T-cell (primary cell): Measurements from ENCODE around the gene ACMSD. TPM values are rescaled to one million over a fixed set of nuclear protein-coding genes. Genes with fewer than 3 reads are reported as not detected.
A peak's percentile ranks its signal among the peaks of the same experiment; 100 is the strongest.

Experiments used
- ATAC-seq, 4 experiments: fragments of 200-7000 bp in 3 of 4; fragments of 150-1000 bp in 1 of 4; cut with Tn5 transposase; replicated peaks in 1 of 4; 1 replicate in 3 of 4; 2 replicates in 1 of 4; pipeline ENCODE4 v1.10.0; 2021; ENCODE audit warnings: moderate library complexity in 3 of 4, mild to moderate bottlenecking in 2 of 4, moderate number of reproducible peaks in 1 of 4
- CTCF ChIA-PET, 2 donors: fragments of 300-600 bp; sonication (Branson Sonifier 250); formaldehyde crosslinking; loops; one replicate each; lab custom pipeline; 2022; ENCODE audit warnings: antibody characterized with exemption in 2 of 2; lab: Charles Lee
- POLR2A ChIA-PET, 2 donors: fragments of 300-600 bp; sonication (Branson Sonifier 250); formaldehyde crosslinking; loops; one replicate each; lab custom pipeline; 2022; ENCODE audit warnings: antibody characterized with exemption in 2 of 2; lab: Charles Lee
- DNase-seq, 35 experiments: peaks; one replicate each; pipeline versions ENCODE4 v3.0.0 to v3.0.0-alpha.2; 2013 to 2023
- H3K27ac ChIP-seq: one replicate; pipeline ENCODE4 v1.5.1; 2013; ENCODE audit warnings: low read length
- H3K27me3 ChIP-seq, 2 experiments: replicated peaks in 1 of 2; 1 replicate in 1 of 2; 2 replicates in 1 of 2; pipeline versions ENCODE4 v1.6.1 to v1.7.0; 2013; ENCODE audit warnings: low read length in 1 of 2, mixed read lengths in 1 of 2; ENCODE audit not compliant: control insufficient read depth in 2 of 2, insufficient read depth in 2 of 2; ENCODE audit errors: extremely low read depth in 1 of 2
- H3K36me3 ChIP-seq, 2 donors: 1 replicate in 1 of 2; 2 replicates in 1 of 2; pipeline versions ENCODE4 v1.6.1 to v1.7.0; 2013; ENCODE audit warnings: low read length in 1 of 2; ENCODE audit not compliant: control insufficient read depth in 2 of 2, insufficient read depth in 1 of 2; ENCODE audit errors: extremely low read depth in 1 of 2
- H3K4me1 ChIP-seq, 2 experiments: 1 replicate in 1 of 2; 2 replicates in 1 of 2; pipeline versions ENCODE4 v1.6.1 to v1.7.0; 2013; ENCODE audit warnings: low read length in 2 of 2, mixed read lengths in 1 of 2; ENCODE audit not compliant: insufficient read depth in 2 of 2, control insufficient read depth in 1 of 2; ENCODE audit errors: extremely low read depth in 1 of 2
- H3K4me3 ChIP-seq, 2 donors: 1 replicate in 1 of 2; 2 replicates in 1 of 2; pipeline versions ENCODE4 v1.5.1 to v1.7.0; 2013; ENCODE audit warnings: mild to moderate bottlenecking in 2 of 2, low read length in 1 of 2, moderate library complexity in 1 of 2; ENCODE audit not compliant: control insufficient read depth in 1 of 2; ENCODE audit errors: extremely low read depth in 1 of 2
- H3K9me3 ChIP-seq: 2 replicates; pipeline ENCODE4 v1.7.0; 2013
- H3K27ac Mint-ChIP-seq, 2 donors: one replicate each; pipeline ENCODE4 v1.8.0; 2020 to 2021; ENCODE audit warnings: mild to moderate bottlenecking in 2 of 2, mixed read lengths in 2 of 2
- H3K27me3 Mint-ChIP-seq, 2 donors: one replicate each; pipeline ENCODE4 v1.8.0; 2021 to 2022; ENCODE audit warnings: mixed read lengths in 2 of 2
- H3K36me3 Mint-ChIP-seq: one replicate; pipeline ENCODE4 v1.8.0; 2021; ENCODE audit warnings: mixed read lengths
- H3K4me1 Mint-ChIP-seq, 3 donors: one replicate each; pipeline ENCODE4 v1.8.0; 2020 to 2022; ENCODE audit warnings: mixed read lengths in 3 of 3, mild to moderate bottlenecking in 1 of 3
- H3K4me3 Mint-ChIP-seq, 3 donors: one replicate each; pipeline ENCODE4 v1.8.0; 2020 to 2022; ENCODE audit warnings: mild to moderate bottlenecking in 3 of 3, mixed read lengths in 3 of 3, moderate library complexity in 3 of 3
- H3K9me3 Mint-ChIP-seq, 3 donors: one replicate each; pipeline ENCODE4 v1.8.0; 2020 to 2022; ENCODE audit warnings: mixed read lengths in 3 of 3
- WGBS: methylation state at CpG from one replicate; pipeline ENCODE4 v1.1.5; 2013; ENCODE audit warnings: missing lambda C conversion rate; ENCODE audit not compliant: insufficient coverage; 5-methylcytosine and 5-hydroxymethylcytosine counted together
- total RNA-seq, 35 experiments: library from RNA in 6 of 35; stranded (reverse) in 6 of 35; fragments of 120-200 nt in 1 of 35; gene quantifications; one replicate each; pipeline versions ENCODE4 v1.2.1 to v1.2.4 and lab custom pipeline; 2013 to 2026

ACMSD gene
- total RNA-seq, 5 donors from 2014 or later (not counting 1 experiment from before 2014, with no cell fraction given) = 0.20 TPM; not detected in 4

DNA sequence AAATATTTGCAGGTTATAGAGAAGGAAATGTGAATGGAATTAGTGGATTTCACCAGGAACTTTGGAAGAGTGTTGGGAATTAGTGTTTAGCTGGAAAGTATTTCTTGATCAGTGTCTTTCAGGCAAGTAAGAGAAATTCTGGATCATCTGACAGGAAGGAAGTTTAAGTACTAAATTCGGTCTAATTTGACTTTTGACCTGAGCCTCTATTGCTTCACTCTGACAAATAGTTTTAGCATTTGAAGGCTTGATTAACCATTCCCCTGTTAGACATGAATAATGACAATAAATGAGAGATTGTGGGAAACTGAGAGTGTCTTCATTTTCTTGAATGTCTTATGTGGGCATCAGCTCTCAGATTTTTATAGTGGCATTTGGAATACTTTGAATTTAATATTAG, 96.2 kb downstream of the ACMSD start:
- peak overlapping the region in 1 of 3 donors; percentile 10 for H3K4me3 Mint-ChIP-seq
- CTCF ChIA-PET = interaction anchor here in 1 of 2 donors (0.5 to 1.2 kb wide), 2 partner anchors 17 to 771 kb away, joined by 3 to 4 read pairs; no protein-coding TSS in a partner anchor
- H3K36me3 Mint-ChIP-seq = peaks cover 32% of the 10 kb centered on the region
- no peaks in the 10 kb centered on the region for H3K27me3 ChIP-seq
- WGBS = no CpG with 5 or more reads among the region's 1 CpG
- peaks cover 13 to 19% of the 10 kb centered on the region in 2 experiments for H3K4me1 ChIP-seq
- H3K9me3 Mint-ChIP-seq = no peaks in the 10 kb centered on the region
- DNase-seq (no peak), ATAC-seq (no peak)
- no peaks in the 10 kb centered on the region for H3K9me3 ChIP-seq
- peaks cover 66 to 73% (median 72%) of the 10 kb centered on the region in 3 donors for H3K4me1 Mint-ChIP-seq
- peaks cover 2 to 18% of the 10 kb centered on the region in 2 donors for H3K36me3 ChIP-seq
- no peak overlapping the region for H3K27ac ChIP-seq
- POLR2A ChIA-PET = no interaction called here
- H3K4me3 ChIP-seq = no peak overlapping the region
- H3K27ac Mint-ChIP-seq = peak overlapping the region; percentile 9 to 45
- H3K27me3 Mint-ChIP-seq = no peaks in the 10 kb centered on the region

DNA sequence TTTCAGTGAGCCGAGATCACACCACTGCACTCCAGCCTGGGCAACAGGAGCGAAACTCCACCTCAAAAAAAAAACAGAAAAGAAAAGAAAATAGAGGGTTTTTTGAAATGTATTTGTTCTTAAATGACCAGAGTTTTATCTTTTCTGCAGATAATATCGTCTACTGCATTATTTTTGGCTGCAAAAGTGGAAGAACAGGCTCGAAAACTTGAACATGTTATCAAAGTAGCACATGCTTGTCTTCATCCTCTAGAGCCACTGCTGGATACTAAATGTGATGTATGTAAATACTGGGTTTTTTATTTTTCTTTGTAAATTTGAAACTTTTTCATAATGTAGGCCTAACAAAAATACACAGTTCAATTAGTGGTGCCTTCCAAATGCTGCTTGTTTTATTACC, 98.3 kb downstream of the ACMSD start:
- H3K4me1 Mint-ChIP-seq = peaks cover 47 to 60% (median 52%) of the 10 kb centered on the region in 3 donors
- H3K4me3 Mint-ChIP-seq = no peak overlapping the region
- ChIA-PET POLR2A (no interaction called here), CTCF (no interaction called here)
- Histone ChIP-seq H3K36me3 (peaks cover 6 to 34% of the 10 kb centered on the region in 2 donors), H3K4me1 (peaks cover 10 to 13% of the 10 kb centered on the region in 2 experiments), H3K9me3 (no peaks in the 10 kb centered on the region), H3K4me3 (no peak overlapping the region), H3K27me3 (no peaks in the 10 kb centered on the region), H3K27ac (no peak overlapping the region)
- WGBS = no CpG with 5 or more reads among the region's 4 CpGs
- no peak for DNase-seq
- peaks cover 30% of the 10 kb centered on the region for H3K36me3 Mint-ChIP-seq
- H3K9me3 Mint-ChIP-seq = no peaks in the 10 kb centered on the region
- no peaks in the 10 kb centered on the region for H3K27me3 Mint-ChIP-seq
- no peak overlapping the region for H3K27ac Mint-ChIP-seq
- ATAC-seq = no peak

DNA sequence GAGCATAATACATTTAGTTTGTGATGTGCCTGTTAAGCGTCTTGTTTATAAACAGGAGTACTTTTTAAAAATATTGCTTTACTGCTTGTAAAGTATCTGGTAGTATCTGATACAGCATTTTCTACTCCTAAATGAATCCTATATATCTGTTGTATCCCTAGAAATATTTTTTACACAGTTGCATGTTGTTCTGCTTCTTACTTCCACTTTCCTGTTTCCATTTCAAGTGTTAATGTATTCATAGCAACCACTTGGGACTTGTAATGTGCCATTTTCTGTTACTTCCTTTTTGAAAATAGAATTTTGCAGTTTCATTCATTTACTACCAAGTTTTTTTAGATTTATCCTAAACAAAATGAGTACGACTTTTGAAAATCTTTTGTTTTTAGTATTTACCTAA, 105.1 kb downstream of the ACMSD start:
- ATAC-seq (no peak), DNase-seq (no peak)
- no peaks in the 10 kb centered on the region for H3K9me3 Mint-ChIP-seq
- Histone ChIP-seq H3K27me3 (no peaks in the 10 kb centered on the region), H3K9me3 (no peaks in the 10 kb centered on the region), H3K36me3 (peaks cover 11 to 66% of the 10 kb centered on the region in 2 donors), H3K4me3 (no peak overlapping the region), H3K27ac (no peak overlapping the region), H3K4me1 (no peaks in the 10 kb centered on the region)
- POLR2A ChIA-PET = no interaction called here
- peaks cover 39% of the 10 kb centered on the region for H3K36me3 Mint-ChIP-seq
- CTCF ChIA-PET = interaction anchor here in 1 of 2 donors (0.6 kb wide), 1 partner anchor 367 kb away, joined by 3 read pairs; no protein-coding TSS in a partner anchor
- H3K4me1 Mint-ChIP-seq = peaks cover 25 to 31% (median 27%) of the 10 kb centered on the region in 3 donors
- no peak overlapping the region for H3K4me3 Mint-ChIP-seq
- H3K27ac Mint-ChIP-seq = no peak overlapping the region
- WGBS = no CpG with 5 or more reads among the region's 2 CpGs
- H3K27me3 Mint-ChIP-seq = no peaks in the 10 kb centered on the region

DNA sequence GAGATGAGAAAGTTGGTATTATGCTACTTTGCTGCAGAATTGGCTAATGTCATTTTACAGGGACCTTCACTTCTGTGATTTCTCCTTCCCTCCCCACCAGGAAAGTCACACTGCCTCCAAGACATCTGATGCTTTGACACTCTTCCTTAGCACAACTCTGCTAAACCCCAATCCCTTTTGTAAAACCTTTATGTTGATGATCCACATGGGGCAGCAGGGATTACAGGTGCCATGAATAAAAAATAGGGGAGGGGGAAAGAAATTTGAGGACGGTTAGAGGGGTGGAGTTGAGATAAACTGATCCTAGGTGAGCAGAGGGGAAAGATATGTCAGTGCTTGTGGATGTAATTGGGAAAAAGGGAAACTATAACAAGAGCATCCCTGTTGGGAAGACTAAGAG, 106.6 kb downstream of the ACMSD start:
- Histone ChIP-seq H3K27ac (no peak overlapping the region), H3K4me3 (no peak overlapping the region), H3K9me3 (no peaks in the 10 kb centered on the region), H3K27me3 (no peaks in the 10 kb centered on the region), H3K36me3 (peaks cover 5 to 65% of the 10 kb centered on the region in 2 donors), H3K4me1 (peaks cover 0 to 3% of the 10 kb centered on the region in 2 experiments)
- POLR2A ChIA-PET = no interaction called here
- Mint-ChIP-seq H3K27me3 (no peaks in the 10 kb centered on the region), H3K4me3 (no peak overlapping the region), H3K27ac (peak overlapping the region in 1 of 2 donors; percentile 32), H3K4me1 (peaks cover 35 to 38% (median 37%) of the 10 kb centered on the region in 3 donors), H3K9me3 (no peaks in the 10 kb centered on the region), H3K36me3 (peaks cover 35% of the 10 kb centered on the region)
- 100% methylated on average over 1 of the region's 1 CpG for WGBS
- CTCF ChIA-PET = no interaction called here
- DNase-seq = no peak
- no peak for ATAC-seq

DNA sequence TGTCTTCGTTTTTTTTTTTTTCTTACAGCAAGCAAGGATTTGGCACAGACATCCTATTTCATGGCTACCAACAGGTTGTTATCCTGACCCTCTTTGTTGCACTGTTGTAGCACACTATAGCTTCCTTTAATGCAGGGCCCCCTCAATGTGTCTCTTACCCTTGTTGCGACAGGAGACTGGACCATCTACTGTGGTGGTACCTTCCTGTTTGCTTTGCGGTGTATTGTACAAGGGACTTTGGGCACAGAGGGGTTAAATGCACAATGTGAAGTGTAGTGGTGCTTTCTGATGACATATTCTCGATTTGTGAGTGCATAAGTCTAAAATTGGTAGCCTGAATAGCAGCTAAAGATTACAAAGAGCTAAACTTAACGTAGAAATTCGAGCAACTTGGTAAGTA, 107.7 kb downstream of the ACMSD start:
- Mint-ChIP-seq H3K4me3 (no peak overlapping the region), H3K9me3 (no peaks in the 10 kb centered on the region), H3K27me3 (no peaks in the 10 kb centered on the region), H3K36me3 (peaks cover 41% of the 10 kb centered on the region), H3K27ac (no peak overlapping the region), H3K4me1 (peaks cover 41 to 45% (median 42%) of the 10 kb centered on the region in 3 donors)
- peaks cover 3% of the 10 kb centered on the region in 2 experiments for H3K4me1 ChIP-seq
- peaks cover 5 to 65% of the 10 kb centered on the region in 2 donors for H3K36me3 ChIP-seq
- ChIA-PET CTCF (interaction anchor here in 1 of 2 donors (0.7 kb wide), 1 partner anchor 72 kb away, joined by 3 read pairs; no protein-coding TSS in a partner anchor), POLR2A (interaction anchor here in 1 of 2 donors (0.5 to 0.7 kb wide), 2 partner anchors 16 to 24 kb away, joined by 3 to 9 read pairs; no protein-coding TSS in a partner anchor)
- no peak for ATAC-seq
- no peak overlapping the region for H3K4me3 ChIP-seq
- WGBS = 83% methylated on average over 2 of the region's 6 CpGs
- H3K27me3 ChIP-seq = no peaks in the 10 kb centered on the region
- H3K9me3 ChIP-seq = no peaks in the 10 kb centered on the region
- no peak for DNase-seq
- H3K27ac ChIP-seq = no peak overlapping the region

DNA sequence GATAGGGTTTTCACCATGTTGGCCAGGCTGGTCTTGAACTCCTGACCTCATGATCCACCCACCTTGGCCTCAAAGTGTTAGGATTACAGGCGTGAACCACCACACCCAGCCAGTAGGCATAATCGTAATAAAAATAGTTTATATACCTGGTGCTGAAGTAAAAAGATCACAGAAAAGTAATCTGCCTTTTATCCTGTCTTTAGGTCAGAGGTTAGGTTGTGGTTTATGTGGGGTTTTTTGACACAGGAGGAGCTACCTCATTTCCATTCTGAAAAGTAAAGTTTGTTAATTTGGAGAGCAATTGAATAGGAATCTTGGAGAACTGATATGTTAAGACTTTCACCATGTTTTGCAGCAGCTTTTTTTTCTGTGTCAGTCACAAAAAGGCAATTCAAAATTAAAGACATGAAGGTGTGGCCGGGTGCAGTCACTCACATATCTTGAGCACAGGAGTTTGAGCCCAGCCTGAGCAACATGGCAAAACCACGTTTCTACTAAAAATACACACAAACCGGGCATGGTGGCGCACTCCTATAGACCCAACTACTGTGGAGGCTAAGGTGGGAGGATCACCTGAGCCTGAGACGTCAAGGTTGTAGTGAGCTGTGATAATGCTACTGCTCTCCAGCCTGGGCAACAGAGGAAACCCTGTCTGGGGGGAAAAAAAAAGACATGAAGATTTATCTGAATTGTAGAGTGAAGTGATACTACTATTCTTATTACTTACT, 111.7 kb downstream of the ACMSD start:
- peaks cover 30 to 36% (median 34%) of the 10 kb centered on the region in 3 donors for H3K4me1 Mint-ChIP-seq
- ATAC-seq (peak in 1 of 4 experiments; percentile 55), DNase-seq (peak in 1 of 35 experiments; percentile 20)
- no peaks in the 10 kb centered on the region for H3K9me3 Mint-ChIP-seq
- Histone ChIP-seq H3K36me3 (peaks cover 0 to 80% of the 10 kb centered on the region in 2 donors), H3K27me3 (no peaks in the 10 kb centered on the region), H3K9me3 (no peaks in the 10 kb centered on the region), H3K4me3 (no peak overlapping the region), H3K4me1 (peaks cover 3% of the 10 kb centered on the region in 2 experiments), H3K27ac (no peak overlapping the region)
- H3K27ac Mint-ChIP-seq = peak overlapping the region in 1 of 2 donors; percentile 58
- H3K4me3 Mint-ChIP-seq = no peak overlapping the region
- ChIA-PET CTCF (interaction anchor here in 1 of 2 donors (0.7 kb wide), 1 partner anchor 381 kb away, joined by 3 read pairs; no protein-coding TSS in a partner anchor), POLR2A (no interaction called here)
- H3K27me3 Mint-ChIP-seq = no peaks in the 10 kb centered on the region
- peaks cover 57% of the 10 kb centered on the region for H3K36me3 Mint-ChIP-seq
- no CpG with 5 or more reads among the region's 7 CpGs for WGBS
